NK-92 (cell line): Measurements from ENCODE around the gene PRSS1.
"Not testable (repeated sequence)": the region's sequence is repeated elsewhere in the genome, so short reads cannot be mapped to it uniquely, and the experiment has no call there.

Source experiments
- DNase-seq: peaks from one replicate; lab custom pipeline; 2025; ENCODE audit not compliant: unreplicated experiment; lab: John Stamatoyannopoulos, UW

The PRSS1 gene

DNA sequence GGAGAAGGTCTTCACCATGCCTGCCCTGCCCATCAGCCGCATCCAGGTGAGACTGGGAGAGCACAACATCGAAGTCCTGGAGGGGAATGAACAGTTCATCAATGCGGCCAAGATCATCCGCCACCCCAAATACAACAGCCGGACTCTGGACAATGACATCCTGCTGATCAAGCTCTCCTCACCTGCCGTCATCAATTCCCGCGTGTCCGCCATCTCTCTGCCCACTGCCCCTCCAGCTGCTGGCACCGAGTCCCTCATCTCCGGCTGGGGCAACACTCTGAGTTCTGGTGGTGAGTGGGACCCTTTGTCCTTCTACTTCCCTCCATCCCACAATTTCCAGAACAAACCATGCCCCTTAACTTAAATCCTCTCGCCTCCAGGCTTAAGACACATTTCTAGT lies 24.0 kb downstream of the PRSS1 start:
- no peak for DNase-seq

DNA sequence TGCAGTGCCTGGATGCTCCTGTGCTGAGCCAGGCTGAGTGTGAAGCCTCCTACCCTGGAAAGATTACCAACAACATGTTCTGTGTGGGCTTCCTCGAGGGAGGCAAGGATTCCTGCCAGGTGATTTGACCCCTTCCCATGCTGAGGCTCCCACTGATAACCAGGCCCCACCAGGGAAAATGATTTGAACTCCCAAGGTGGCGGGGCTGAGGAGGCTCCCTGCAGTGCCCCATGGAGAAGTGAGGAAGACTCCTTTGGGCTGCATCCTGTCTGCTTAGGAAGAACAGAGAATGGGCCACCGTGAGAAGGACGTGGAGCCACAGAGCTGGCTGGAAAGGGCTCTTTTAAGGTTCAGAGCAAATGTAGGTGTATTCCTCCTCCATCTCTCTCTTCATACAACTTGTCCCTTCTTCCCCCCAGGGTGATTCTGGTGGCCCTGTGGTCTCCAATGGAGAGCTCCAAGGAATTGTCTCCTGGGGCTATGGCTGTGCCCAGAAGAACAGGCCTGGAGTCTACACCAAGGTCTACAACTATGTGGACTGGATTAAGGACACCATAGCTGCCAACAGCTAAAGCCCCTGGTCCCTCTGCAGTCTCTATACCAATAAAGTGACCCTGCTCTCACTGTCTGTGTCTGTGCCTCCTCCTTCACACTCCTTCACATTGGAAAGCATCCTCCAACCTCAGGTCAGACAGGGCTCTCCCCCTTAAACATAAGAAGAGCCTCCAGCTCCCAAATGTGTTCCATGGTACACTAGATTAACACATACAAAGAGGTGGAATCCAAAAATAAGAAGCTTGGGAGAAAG lies 24.9 kb downstream of the PRSS1 start:
- no peak for DNase-seq

DNA sequence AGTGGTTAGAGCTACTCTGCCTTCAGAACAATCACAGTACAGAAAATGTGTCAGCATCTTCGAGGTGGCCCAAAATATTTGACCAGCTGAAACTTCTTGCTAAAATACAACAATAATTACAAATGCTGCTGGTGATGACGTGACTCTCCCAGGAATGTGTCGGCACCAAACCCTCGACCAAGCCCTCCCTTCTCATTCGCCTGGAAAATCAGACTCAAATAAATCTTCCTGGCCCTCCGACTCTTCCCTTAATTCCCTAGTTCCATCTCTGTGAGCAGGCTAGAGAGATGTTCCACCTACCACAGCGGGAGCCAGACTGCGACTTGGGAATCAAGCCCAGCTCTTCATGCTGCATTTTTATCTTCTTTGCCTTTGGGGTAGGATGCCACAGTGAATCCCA lies 25.6 kb downstream of the PRSS1 start:
- DNase-seq: no peak

DNA sequence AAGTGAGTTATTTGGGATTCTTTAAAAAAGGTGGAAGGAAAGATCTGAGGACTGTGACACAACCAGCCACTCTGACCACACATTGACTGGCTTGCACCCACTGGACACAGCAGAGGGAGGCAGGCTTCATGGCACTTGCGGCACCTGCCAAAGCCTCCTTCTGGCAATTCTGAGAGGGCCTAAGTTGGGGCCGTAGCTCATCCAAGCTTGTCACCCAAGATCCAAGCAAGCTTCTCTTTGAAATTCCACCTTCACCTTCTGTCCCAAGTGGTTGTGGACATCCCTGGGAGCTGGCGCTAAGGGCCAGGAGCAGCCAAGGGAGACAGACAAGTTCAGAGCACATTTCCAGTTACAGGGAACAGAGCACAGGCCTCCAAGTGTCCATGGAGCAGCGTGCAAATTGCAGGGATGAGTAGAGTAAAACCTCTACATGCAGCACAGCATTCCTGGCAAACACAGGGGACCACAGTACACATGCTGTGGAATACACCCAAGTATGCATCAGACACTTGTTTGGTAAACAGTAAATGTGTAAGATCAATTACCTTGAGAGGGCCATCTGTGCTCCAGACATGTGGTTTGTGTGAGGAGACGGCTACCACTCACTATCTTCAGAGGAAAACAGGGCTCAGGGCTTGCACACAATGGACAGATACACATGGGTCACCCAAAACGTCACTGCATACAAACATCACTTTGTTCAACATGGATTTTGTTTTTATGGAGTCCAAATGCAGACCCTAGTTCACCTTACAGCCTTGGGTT lies 26.3 kb downstream of the PRSS1 start:
- DNase-seq: not testable (repeated sequence)

DNA sequence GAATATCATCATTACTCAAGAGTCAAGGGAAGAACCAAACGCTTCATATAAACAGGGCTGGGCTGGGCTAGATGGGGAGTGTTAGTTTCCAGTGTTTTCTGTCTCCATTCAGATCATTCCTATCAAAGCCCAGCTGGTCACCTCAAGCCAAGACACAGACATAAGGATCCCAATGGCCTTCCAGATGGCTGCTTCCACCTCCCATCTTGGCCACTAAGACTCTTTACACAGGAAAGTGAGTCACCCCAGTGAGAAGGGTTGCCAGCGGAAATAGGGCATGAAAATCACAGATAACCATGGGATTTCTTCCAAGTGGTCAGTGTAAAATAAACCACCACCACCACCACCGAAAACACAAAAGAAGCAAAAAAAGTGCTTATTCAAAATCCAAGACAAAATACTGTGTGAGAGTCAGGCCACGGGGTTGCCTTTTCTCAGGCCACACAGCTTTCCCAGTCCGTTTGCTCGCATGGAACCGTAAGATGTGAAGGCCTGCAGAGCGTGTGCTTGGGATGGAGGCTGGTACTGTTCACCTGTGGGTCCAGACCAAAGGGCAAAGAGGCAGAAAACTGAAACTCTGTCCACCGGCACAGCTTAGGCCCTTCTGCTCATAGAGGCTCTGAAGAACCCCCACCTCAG lies 27.1 kb downstream of the PRSS1 start:
- DNase-seq: no peak

DNA sequence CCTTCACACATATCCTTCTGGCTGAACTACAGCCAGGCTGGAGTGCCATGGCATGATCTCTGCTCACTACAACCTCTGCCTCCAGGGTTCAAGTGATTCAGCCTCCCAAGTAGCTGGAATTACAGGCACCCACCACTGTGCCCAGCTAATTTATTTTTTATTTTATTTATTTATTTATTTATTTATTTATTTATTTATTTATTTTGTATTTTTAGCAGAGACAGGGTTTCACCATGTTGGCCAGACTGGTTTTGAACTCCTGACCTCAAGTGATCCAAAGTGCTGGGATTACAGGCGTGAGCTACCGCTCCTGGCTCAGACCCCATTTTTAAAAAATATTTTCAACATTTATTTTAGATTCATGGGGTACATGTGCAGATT lies 27.6 kb downstream of the PRSS1 start:
- DNase-seq: not testable (repeated sequence)

DNA sequence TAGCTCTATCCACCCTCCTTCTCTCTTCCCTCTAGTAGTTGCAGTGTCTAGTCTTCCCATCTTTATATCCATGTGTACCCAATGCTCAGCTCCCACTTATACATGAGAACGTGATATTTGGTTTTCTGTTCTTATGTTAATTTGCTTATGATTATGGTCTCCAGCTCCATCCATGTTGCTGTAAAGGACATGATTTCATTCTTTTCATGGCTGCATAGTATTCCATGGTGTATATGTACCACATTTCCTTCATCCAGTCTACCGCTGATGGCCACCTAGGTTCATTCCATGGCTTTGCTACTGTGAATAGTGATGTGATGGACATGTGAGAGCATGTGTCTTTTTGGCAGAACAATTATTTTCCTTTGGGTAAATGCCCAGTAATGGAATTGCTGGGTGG lies 28.0 kb downstream of the PRSS1 start:
- no peak for DNase-seq

DNA sequence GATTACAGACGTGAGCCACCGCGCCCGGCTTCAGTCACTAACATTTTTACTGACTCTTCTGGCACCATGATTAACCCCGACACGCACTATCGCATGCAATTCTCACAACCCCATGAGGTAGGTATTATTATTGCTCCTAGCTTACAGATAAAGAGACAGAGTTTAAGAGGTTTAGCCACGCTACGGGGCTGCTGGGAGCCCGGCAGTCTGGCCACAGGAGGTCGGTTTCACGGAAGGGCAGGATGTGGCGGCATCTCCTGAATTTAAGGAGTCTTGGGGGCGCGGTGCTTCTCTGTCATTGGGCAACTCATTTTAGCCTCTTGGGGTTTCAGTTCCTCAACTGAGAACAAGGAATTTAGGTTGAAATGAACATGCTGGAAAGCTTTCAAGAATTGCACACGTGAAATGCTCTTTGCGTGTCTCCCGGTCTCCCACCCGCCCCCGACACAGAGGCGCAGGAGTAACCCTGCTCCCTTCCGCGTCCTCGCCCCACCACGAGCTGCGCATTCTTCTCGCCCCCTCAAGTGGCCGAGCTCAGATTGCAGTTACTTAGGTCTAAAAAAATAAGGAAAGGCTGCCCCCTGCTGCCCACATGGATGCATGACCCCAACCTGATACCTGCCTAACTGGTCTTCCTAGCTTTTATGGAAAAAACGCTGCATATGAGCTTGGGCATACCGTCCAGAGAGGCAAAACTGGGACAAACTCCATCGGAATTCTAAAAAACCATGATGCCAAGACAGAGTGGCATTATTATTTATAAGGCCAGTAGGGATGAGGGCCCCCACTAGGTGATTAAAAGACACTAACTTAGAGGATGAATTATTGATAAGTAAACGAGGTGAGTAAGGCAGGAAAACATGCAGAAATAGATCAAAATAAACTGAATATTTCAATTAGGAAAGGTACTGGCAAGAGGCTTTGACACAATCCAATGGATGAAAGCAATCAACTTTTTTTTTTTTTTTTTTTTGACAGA lies 33.9 kb downstream of the PRSS1 start:
- DNase-seq: no peak

DNA sequence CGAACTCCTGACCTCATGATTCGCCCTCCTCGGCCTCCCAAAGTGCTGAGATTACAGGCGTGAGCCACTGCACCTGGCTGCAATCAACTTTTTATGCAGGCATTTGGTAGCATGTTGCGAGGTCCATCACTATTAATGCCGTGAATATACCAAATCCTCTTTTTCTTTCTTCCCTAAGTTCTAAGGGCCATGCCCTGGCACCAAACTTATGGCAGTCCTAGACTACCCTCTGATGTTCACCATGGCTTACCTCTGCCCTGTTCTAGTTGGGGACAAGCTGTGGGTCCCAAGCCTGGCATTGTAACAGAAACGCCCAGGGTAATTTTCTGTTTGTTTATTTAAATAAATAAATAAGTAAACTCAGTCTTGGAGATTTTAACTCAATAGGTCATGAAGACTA lies 34.8 kb downstream of the PRSS1 start:
- DNase-seq: no peak

DNA sequence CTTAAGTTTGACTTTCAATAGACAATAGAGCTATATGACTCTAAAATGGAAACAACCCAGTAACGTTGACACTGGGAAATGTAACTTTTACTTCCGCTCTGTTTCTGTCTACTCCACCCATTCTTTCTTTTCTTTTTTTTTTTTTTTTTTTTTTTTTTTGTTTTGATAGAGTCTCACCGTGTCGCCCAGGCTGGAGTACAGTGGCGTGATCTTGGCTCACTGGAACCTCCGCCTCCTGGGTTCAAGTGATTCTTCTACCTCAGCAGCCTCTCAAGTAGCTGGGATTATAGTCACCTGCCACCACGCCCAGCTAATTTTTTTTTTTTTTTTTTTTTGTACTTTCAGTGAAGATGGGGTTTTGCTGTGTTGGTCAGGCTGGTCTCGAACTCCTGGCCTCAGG lies 35.4 kb downstream of the PRSS1 start:
- no peak for DNase-seq

DNA sequence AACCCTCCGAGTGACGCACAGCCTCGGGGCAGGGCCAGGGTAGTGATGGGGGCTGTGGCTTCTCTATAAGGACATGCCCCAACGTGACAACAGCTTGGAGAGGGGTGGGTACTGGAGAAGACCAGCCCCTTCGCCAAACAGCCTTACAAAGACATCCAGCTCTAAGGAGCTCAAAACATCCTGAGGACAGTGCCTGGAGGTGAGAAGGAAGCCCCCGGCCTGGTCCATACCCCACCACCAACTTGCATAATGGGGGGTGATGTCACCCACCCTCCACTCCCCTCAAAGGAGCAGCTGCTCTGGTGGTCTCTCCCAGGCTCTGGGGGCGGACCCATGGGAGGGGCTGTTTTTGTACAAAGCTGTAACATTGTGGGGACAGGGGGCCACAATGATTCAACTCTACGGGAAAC lies 36.6 kb downstream of the PRSS1 start:
- DNase-seq: no peak

DNA sequence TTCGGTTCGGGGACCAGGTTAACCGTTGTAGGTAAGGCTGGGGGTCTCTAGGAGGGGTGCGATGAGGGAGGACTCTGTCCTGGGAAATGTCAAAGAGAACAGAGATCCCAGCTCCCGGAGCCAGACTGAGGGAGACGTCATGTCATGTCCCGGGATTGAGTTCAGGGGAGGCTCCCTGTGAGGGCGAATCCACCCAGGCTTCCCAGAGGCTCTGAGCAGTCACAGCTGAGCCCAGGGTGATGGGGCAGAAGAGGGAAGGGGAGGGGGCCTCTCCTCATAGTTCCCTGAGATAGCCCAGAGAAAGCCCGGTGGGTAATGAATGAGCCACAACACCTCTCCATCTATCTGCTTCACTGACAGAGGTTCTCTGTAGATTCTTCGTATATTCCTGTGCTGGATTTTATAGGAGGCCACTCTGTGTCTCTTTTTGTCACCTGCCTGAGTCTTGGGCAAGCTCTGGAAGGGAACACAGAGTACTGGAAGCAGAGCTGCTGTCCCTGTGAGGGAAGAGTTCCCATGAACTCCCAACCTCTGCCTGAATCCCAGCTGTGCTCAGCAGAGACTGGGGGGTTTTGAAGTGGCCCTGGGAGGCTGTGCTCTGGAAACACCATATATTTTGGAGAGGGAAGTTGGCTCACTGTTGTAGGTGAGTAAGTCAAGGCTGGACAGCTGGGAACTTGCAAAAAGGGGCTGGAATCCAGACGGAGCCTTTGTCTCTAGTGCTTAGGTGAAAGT lies 37.9 kb downstream of the PRSS1 start:
- no peak for DNase-seq

DNA sequence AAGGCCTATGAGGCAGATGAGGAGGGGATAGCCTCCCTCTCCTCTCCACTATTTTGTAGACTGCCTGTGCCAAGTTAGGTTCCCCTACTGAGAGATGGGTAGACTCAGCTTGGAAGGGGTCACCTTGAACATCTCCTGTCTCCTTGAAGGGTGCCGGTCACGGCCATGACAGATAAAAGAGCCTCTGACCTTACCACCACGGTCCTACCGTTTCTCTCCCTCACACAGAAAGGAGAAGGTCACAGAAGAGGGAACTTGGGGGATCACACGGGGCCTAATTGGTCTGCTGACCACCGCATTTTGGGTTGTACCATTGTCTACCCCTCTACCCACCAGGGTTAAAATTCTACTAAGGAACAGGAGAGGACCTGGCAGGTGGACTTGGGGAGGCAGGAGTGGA lies 38.5 kb downstream of the PRSS1 start:
- DNase-seq: no peak

DNA sequence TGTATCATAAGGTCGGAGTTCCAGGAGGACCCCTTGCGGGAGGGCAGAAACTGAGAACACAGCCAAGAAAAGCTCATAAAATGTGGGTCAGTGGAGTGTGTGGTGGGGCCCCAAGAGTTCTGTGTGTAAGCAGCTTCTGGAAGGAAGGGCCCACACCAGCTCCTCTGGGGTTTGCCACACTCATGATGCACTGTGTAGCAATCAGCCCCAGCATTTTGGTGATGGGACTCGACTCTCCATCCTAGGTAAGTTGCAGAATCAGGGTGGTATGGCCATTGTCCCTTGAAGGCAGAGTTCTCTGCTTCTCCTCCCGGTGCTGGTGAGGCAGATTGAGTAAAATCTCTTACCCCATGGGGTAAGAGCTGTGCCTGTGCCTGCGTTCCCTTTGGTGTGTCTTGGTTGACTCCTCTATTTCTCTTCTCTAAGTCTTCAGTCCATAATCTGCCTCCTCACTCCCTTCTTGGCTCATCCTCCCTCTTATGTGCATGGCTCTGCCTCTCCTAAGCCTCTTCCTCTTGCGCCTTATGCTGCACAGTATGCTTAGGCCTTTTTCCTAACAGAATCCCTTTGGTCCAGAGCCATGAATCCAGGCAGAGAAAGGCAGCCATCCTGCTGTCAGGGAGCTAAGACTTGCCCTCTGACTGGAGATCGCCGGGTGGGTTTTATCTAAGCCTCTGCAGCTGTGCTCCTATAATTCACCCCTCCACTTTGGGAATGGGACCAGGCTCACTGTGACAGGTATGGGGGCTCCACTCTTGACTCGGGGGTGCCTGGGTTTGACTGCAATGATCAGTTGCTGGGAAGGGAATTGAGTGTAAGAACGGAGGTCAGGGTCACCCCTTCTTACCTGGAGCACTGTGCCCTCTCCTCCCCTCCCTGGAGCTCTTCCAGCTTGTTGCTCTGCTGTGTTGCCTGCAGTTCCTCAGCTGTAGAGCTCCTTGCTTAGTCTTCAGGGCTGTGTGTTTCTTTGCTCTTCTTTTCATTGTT lies 39.3 kb downstream of the PRSS1 start:
- no peak for DNase-seq

DNA sequence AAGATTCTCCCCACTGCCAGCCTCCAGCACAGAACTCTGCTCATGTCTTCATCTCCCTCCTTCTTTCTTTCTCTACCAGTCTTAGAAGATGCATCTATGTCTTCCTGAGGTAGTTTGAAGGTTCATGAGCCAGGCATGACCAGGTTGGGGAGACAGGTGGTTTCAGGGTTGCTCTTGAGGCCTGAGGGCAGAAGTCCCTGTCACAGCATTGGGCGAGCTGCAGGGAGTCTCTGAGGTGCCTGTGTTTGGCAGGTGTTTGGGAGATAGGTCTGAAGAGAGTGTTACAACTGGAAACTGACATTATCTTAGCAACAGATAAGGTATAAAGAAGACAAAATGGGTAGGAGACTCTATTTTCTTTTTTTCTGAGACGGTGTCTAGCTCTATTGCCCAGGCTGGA lies 40.2 kb downstream of the PRSS1 start:
- DNase-seq: no peak

DNA sequence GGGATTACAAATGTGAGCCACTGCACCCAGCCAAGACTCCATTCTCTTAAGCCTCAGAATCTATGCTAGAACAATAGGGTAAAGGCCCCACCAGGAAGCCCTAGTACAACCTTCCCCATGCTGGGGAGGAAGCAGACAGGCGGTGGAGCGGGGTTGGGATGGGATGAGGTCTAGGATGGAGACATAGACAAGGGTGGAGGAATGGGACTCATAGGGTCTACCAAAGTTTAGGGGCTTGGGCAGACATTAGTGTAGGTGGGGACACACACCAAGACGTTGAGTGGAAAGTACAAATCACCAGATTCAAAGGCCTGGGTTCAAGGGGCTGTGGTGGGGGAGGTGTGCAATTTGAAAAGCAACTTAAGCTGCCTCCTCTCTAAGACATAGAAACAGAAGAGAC lies 40.8 kb downstream of the PRSS1 start:
- no peak for DNase-seq

DNA sequence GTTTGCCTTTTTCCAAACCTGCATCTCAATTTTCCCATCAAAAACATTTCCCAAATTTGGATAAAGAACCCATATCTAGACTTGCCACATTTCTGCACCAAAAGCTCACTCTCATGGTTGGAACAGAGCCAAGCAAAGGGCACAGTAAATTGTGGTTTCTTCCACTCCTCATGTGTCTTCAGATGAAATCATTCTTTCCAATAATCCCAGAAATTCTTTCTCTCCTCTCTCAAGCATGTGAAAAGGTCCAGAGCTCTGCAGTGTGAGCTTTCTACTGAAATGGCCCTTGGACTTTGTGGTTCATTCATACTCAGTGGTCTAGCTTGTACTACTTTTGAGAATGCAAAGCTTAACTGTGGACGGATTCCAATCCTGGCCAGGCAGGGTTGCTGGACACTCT lies 41.3 kb downstream of the PRSS1 start:
- DNase-seq: no peak

DNA sequence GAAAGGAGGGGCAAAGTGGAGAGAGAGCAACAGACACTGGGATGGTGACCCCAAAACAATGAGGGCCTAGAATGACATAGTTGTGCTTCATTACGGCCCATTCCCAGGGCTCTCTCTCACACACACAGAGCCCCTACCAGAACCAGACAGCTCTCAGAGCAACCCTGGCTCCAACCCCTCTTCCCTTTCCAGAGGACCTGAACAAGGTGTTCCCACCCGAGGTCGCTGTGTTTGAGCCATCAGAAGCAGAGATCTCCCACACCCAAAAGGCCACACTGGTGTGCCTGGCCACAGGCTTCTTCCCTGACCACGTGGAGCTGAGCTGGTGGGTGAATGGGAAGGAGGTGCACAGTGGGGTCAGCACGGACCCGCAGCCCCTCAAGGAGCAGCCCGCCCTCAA lies 42.2 kb downstream of the PRSS1 start:
- DNase-seq: no peak

DNA sequence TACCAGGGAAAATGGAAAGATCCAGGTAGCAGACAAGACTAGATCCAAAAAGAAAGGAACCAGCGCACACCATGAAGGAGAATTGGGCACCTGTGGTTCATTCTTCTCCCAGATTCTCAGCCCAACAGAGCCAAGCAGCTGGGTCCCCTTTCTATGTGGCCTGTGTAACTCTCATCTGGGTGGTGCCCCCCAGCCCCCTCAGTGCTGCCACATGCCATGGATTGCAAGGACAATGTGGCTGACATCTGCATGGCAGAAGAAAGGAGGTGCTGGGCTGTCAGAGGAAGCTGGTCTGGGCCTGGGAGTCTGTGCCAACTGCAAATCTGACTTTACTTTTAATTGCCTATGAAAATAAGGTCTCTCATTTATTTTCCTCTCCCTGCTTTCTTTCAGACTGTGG lies 42.9 kb downstream of the PRSS1 start:
- no peak for DNase-seq
